Measurements from ENCODE around the gene ANGEL2.
"Not testable (repeated sequence)": the region's sequence is repeated elsewhere in the genome, so short reads cannot be mapped to it uniquely, and the experiment has no call there.

Gene ANGEL2

GRCh38 chr1:213015099-213016050, at the start of gene ANGEL2:
TSS of gene ANGEL2 (minus strand) at chr1:213015867. CDS start at chr1:213015671, 196 bp downstream.
- in situ Hi-C loops (cut with HindIII; ENCODE audit: low sequenced_read_pairs): no loop called here

- in situ Hi-C loops (cut with HindIII; ENCODE audit: low sequenced_read_pairs): no loop called here
Observed at GRCh38 chr1:213061263-213061662, 45.6 kb upstream of the ANGEL2 start.

- in situ Hi-C loops (cut with HindIII; ENCODE audit: low sequenced_read_pairs): no loop called here
Observed at GRCh38 chr1:213060836-213061235, 45.2 kb upstream of the ANGEL2 start.

GRCh38 chr1:213057264-213058059, 41.8 kb upstream of the ANGEL2 start:
- in situ Hi-C loops (cut with HindIII; ENCODE audit: low sequenced_read_pairs): no loop called here

- in situ Hi-C loops (cut with HindIII; ENCODE audit: low sequenced_read_pairs): no loop called here
Observed at GRCh38 chr1:213055767-213056166, 40.1 kb upstream of the ANGEL2 start.

- in situ Hi-C loops (cut with HindIII; ENCODE audit: low sequenced_read_pairs): no loop called here
Observed at GRCh38 chr1:213054733-213055591, 39.3 kb upstream of the ANGEL2 start.

GRCh38 chr1:213054142-213054541, 38.5 kb upstream of the ANGEL2 start:
- in situ Hi-C loops (cut with HindIII; ENCODE audit: low sequenced_read_pairs): no loop called here

GRCh38 chr1:213053455-213053854, 37.8 kb upstream of the ANGEL2 start:
- in situ Hi-C loops (cut with HindIII; ENCODE audit: low sequenced_read_pairs): no loop called here

- in situ Hi-C loops (cut with HindIII; ENCODE audit: low sequenced_read_pairs): no loop called here
Observed at GRCh38 chr1:213051881-213052202, 36.2 kb upstream of the ANGEL2 start.

- in situ Hi-C loops (cut with HindIII; ENCODE audit: low sequenced_read_pairs): no loop called here
Observed at GRCh38 chr1:213051127-213051880, 35.6 kb upstream of the ANGEL2 start, which contains the start of gene RPS6KC1. TSS of gene RPS6KC1 (plus strand) at chr1:213051241. CDS start at chr1:213051405, 164 bp downstream.

GRCh38 chr1:213050745-213051126, 35.1 kb upstream of the ANGEL2 start:
- in situ Hi-C loops (cut with HindIII; ENCODE audit: low sequenced_read_pairs): no loop called here

- in situ Hi-C loops (cut with HindIII; ENCODE audit: low sequenced_read_pairs): no loop called here
Observed at GRCh38 chr1:213049232-213049631, 33.6 kb upstream of the ANGEL2 start.

- in situ Hi-C loops (cut with HindIII; ENCODE audit: low sequenced_read_pairs): not testable (repeated sequence)
Observed at GRCh38 chr1:213045321-213046226, 29.9 kb upstream of the ANGEL2 start.

GRCh38 chr1:213041443-213041842, 25.8 kb upstream of the ANGEL2 start:
- in situ Hi-C loops (cut with HindIII; ENCODE audit: low sequenced_read_pairs): no loop called here

- in situ Hi-C loops (cut with HindIII; ENCODE audit: low sequenced_read_pairs): no loop called here
Observed at GRCh38 chr1:213035573-213035972, 19.9 kb upstream of the ANGEL2 start.

GRCh38 chr1:213034713-213035112, 19.0 kb upstream of the ANGEL2 start:
- in situ Hi-C loops (cut with HindIII; ENCODE audit: low sequenced_read_pairs): no loop called here

- in situ Hi-C loops (cut with HindIII; ENCODE audit: low sequenced_read_pairs): no loop called here
Observed at GRCh38 chr1:213032651-213033050, 17.0 kb upstream of the ANGEL2 start.

- in situ Hi-C loops (cut with HindIII; ENCODE audit: low sequenced_read_pairs): not testable (repeated sequence)
Observed at GRCh38 chr1:213027024-213027423, 11.4 kb upstream of the ANGEL2 start.

- in situ Hi-C loops (cut with HindIII; ENCODE audit: low sequenced_read_pairs): no loop called here
Observed at GRCh38 chr1:213020016-213020415, 4.3 kb upstream of the ANGEL2 start.

Measured in endothelial cell of hepatic sinusoid (primary cell).